NCI-H1436 treated with DMSO at 0.1 percent for 48 hours (cell line): ENCODE results near the gene SYT9.
"Not testable (repeated sequence)": the region's sequence is repeated elsewhere in the genome, so short reads cannot be mapped to it uniquely, and the experiment has no call there.

Experiments used
- DNase-seq: peaks from one replicate; lab custom pipeline; 2025; lab: John Stamatoyannopoulos, UW

Gene SYT9

GRCh38 chr11:7272373-7272772, 20.7 kb downstream of the SYT9 start:
- no peak for DNase-seq

DNA sequence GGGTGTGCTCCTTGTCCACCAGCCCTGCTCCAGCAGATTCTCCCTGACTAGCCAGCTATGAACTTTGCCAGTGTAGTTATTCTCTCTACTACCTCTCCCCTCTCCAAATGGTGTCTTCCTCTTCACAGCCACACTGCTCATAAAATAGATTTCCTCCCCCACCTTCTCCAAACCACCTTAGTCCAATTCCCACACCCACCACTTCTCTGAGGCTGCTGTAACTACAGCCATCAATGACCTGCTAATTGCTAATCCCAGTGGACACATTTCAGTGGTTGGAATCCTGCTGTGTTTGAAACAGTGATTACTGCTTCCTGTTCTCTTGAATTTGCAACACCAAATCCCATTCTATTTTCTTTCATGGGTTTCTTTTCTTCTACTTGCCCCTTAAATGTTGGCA, 23.4 kb downstream of the SYT9 start:
- no peak for DNase-seq

GRCh38 chr11:7278314-7278917, 26.7 kb downstream of the SYT9 start:
- no peak for DNase-seq

GRCh38 chr11:7279676-7280075, 28.0 kb downstream of the SYT9 start:
- DNase-seq, result no peak

DNA sequence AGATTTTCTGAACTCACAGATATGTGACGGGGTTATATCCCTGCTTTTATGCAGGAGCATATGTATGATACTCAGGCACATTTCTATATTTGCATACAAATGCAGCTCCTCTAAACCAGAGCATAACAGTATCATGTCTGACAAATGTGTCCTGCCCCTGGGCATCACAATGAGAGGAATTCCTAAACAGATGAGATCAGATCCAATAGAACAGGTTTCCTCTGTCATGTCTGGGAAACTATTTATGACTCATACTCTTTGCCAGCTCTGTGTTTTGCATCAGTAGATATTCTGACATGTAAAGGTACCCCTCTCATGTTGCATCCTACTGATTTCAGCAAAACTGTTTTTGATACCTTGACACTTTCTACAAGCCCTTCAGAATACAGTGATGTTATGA, 29.4 kb downstream of the SYT9 start:
- no peak for DNase-seq

DNA sequence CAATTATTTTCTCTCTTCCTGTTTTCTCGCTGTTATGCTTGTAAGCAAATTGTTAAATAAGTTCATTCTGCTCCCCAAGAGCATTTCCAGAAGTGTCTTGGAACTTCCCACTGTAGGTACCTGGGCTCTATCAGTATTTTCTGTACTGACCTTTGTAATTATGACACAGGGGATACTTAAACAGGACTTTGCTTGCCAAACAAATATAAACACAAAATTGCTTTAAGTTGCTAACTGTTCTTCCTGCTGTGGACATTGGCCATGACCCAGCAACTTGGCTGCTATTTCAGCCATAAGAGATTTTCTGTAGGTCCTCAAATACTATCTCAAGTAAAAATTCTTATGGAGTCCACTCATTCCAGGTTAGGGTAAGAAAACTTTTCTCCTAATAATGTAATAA, 30.1 kb downstream of the SYT9 start:
- DNase-seq, result no peak

GRCh38 chr11:7286178-7286577, 34.5 kb downstream of the SYT9 start:
- no peak for DNase-seq

DNA sequence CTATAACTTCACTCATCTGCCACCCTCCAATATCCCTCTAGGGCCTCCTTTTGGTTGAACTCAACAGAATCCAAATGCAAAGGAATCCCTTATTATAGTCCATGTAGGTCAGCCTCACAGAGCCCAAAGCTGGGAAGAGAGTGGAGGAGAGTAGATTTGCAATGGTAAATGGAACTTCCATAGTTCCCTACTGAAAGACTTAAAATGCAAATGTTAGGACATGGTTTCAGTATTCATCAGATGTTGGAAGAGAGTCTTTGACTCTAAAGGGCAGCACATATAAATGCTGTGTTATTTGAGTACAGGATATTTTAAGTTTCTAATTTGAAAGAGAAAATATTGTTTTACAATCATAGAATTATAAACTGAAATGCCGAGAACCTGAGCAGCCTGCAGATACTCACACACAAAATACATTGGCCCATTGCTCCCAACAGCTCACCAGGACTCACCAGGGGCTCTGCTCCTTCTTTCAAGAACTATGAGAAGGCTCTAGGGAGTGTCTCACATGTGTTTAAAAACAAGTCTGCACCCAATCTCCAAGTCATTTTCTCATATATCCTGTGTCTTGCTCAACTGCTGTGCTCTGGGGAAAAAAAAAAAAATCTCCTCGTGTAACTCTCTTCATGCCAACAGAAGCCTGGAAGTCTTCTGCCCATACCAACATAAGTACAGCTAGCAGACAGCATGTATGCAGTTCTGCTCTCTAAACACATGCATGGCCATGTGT, 39.6 kb downstream of the SYT9 start:
- no peak for DNase-seq

DNA sequence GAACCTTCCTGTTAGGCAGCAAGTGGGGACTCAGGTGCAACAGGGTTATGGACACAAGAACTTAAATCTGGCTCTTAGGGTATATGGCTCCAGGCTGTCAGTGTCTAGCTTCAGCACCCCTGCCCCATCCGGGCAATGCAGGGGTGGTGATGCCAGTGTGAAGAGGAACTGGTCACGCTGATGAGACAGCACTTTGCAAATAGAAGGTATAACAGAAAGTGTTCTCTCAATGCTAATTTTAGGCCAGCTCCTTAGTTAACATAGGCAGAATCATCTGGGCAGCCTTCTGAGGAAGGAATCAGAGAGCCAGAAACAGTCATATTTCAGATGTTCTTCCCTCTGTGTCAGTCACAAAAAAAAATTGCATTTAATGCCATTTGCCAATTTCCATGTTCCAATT, 41.2 kb downstream of the SYT9 start:
- DNase-seq, result no peak

- no peak for DNase-seq
Measured at GRCh38 chr11:7299393-7299792, 47.7 kb downstream of the SYT9 start.

DNA sequence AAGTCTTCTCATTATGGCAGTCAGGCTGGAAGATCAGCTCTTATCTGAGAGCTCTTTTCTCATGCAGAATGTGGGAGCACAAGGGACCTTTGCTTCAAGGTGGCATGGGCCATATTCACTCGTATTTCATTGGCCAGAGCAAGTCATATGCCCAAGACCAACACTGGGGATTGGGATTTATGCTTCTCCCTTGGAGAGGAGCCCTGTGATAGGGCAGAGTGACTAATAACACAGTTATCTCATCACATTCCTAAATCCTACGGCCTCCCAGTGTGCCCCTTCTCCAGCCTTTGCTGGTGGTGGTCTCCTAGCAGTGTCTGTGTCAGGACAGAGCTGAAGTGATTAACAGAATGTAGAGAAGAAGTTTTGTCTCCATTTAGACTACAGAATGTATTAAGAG, 48.6 kb downstream of the SYT9 start:
- DNase-seq, result no peak

GRCh38 chr11:7303146-7303545, 51.4 kb downstream of the SYT9 start:
- no peak for DNase-seq

- no peak for DNase-seq
Measured at GRCh38 chr11:7306900-7307299, 55.2 kb downstream of the SYT9 start.

DNA sequence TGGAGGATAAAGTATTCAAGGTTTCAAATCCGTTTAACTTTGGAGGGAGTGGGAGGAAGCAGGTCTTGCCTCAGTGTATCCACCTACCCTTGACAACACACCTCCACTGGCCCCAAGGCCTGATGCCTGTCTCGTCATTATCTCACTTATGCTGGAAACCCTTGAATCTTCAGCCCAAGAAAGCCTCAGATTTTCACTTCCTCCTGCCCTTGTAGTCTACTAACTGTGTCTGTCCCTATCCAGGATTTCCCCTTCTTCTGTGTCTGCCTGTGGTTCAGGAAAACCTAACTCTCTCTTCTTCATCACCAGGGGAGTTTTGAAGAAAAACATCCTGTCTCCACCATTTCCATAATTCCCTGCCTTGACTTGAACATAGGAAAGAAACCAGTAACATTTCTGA, 56.1 kb downstream of the SYT9 start:
- DNase-seq, result no peak

- no peak for DNase-seq
Measured at GRCh38 chr11:7311903-7312302, 60.2 kb downstream of the SYT9 start.

DNA sequence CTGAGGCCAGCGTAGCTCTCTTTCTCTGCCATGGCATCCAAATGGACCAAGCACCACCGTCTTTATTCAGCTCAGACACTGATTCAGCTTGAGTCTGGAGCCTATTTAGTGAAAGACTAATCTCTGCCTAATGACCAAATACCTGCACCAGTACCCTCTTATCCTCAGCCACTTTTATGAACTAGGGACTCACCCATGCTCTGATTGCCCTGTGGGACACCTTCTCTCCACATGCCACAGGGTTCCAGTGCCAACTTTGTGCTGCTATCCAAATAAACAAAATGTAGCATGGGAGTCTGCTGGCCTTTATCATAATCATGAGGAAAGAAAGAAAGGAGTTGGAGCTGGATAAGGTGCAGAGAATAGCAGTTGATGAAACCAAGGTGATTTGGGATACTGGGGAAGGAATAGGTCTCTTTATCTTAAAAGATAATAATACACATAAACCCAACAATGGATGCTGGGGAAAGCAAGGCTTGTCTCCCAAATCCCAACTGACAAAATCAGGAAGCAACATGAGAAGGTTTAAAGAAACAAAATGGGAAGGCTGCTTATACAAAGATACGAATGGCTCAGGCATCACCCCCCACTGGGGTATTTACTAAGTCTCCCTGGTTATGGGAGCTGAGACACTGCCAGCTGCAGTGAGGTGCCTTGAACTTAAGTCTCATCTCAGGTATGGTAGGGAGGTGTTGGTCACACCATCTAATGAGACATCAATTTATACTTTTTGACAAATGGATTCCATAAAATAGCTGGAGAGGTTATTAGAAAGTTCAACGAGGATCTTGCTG, 63.3 kb downstream of the SYT9 start:
- no peak for DNase-seq

GRCh38 chr11:7319501-7319900, 67.8 kb downstream of the SYT9 start:
- no peak for DNase-seq

DNA sequence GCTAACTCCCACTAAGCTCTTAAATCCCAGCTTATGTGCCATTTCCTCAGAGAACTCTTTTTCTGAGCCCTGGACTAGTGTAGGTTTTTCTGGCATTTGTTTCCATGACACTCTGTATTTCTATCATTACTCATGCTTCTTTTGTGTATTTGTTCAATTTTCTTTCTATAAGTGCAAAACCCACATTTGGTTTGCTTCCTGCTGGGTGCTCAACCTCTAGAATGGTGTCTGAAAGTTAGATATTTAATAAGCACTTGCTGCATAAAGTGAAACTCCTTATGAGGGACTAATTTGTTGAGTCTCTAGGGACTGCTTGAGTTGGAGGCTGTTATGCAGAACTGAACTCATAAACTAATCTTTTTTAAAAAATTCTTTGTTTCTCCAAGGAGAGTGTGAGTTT, 68.6 kb downstream of the SYT9 start:
- DNase-seq, result no peak

DNA sequence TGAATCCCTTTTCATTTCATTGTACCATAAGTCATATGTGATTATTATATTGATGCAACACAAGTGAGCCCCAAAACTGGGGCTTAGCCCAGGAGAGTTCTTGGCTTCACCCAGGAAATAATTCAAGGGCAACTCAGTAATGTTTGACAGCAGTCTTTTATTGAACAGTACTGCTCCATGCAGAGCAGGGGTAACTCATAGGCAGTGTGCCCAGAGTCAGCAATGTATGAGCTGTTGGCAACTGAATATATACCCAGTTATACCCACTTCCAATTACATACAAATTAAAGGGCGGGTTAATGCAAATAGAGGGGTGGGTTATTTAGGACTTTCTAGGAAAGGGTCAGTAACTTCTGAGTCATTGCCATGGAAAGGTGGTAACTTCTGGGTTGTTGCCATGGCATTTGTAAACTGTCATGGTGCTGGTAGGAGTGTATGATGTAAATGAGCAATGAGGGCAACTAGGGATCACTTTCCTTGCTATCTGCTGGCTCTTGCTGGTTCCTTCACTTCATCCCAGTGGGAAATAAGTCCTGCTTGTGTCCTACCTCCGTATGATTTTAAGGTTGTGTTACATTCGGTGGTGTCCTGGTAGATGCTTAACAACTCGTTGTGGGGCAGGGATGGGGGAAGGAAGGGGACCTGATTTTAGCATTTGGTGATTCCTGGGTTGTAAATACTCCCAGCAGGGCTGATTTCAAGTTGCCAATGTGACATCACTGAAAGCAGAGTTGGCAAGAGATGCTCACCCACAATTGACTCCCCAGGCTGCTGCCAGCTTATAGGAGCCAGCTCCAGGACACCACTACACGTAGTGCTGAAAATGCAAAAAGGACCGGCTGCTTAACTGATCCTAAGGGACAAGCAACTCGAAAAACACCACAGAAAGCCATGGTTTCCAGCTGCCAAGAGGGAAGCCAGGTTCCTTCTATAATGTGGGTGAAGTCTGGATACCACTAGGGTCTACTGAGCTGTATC, 70.1 kb downstream of the SYT9 start:
- DNase-seq, result no peak

GRCh38 chr11:7332451-7332850, 80.7 kb downstream of the SYT9 start:
- DNase-seq, result no peak

DNA sequence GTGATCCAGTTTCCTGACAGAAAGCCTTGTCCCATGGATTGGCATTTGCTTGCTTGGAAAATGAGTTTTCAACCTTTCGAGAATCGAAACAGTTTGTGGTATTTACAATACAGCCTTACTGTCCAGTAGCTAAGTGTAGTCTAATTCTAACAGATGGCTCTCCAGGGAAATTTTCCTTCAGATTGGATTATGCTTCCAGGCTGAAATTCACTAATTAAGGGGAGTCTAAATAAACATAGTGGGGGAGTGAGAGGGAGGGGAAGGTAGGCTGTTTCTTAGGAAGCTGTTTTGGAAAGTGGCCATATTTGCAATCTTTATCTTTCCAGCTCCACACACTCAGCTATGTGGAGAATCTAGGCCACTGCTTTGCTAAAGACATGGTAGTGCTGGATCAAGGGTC, 81.3 kb downstream of the SYT9 start:
- no peak for DNase-seq

DNA sequence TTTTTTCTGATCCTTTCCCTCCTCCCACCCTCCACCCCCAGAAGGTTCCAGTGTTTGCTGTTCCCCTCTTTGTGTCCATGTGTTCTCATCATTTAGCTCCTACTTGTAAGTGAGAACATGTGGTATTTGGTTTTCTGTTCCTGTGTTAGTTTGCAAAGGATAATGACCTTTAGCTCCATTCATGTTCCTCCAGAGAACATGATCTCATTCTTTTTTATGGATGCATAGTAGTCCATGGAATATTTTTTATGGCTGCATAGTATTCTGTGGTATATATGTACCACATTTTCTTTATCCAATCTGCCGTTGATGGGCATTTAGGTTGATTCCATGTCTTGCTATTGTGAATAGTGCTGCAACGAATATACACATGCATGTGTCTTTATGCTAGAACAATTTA, 83.7 kb downstream of the SYT9 start:
- DNase-seq, result not testable (repeated sequence)
